HUDEP-2 (cell line): ENCODE data around the gene RNF223.
"Not testable (repeated sequence)": the region's sequence is repeated elsewhere in the genome, so short reads cannot be mapped to it uniquely, and the experiment has no call there.

ENCODE experiments used
- DNase-seq, 76 experiments: peaks; one replicate each; lab custom pipeline; 2025; ENCODE audit not compliant: unreplicated experiment in 76 of 76; lab: John Stamatoyannopoulos, UW

Gene RNF223

GRCh38 chr1:1110561-1110971 lies 36.5 kb upstream of the RNF223 start:
- no peak for DNase-seq

GRCh38 chr1:1109743-1110142 lies 35.6 kb upstream of the RNF223 start:
- peak in 2 of 76 experiments; percentile 15 to 21 for DNase-seq

GRCh38 chr1:1106510-1107221 lies 32.6 kb upstream of the RNF223 start:
- DNase-seq, result no peak

- DNase-seq, result not testable (repeated sequence)
Observed at GRCh38 chr1:1104152-1104551, 30.0 kb upstream of the RNF223 start.

- DNase-seq, result no peak
Observed at GRCh38 chr1:1101503-1101902, 27.4 kb upstream of the RNF223 start.

GRCh38 chr1:1100296-1100695 lies 26.2 kb upstream of the RNF223 start:
- DNase-seq, result no peak

GRCh38 chr1:1099506-1100183 lies 25.5 kb upstream of the RNF223 start:
- DNase-seq, result no peak

DNA sequence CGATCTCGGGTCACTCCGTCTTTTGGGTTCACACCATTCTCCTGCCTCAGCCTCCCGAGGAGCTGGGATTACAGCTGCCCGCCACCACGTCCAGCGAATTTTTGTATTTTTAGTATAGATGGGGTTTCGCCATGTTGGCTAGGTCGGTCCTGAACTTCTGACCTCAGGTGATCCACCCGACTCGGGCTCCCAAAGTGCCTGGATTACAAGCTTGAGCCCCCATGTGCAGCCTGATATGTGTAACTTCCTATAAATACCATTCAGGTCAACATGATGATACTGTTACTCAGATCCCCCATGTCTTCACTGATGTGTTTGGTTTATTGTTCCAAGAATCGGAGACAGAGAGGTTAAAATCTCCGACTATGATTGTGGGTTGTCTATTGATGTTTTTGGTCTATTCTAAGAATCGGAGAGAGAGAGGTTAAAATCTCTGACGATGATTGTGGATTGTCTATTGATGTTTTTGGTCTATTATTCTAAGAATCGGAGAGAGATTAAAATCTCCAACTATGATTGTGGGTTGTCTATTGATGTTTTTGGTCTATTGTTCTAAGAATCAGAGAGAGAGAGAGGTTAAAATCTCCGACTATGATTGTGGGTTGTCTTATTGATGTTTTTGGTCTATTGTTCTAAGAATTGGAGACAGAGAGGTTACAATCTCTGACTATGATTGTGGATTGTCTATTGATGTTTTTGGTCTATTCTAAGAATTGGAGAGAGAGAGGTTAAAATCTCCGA lies 24.7 kb upstream of the RNF223 start:
- no peak for DNase-seq

GRCh38 chr1:1096136-1096535 lies 22.0 kb upstream of the RNF223 start:
- not testable (repeated sequence) for DNase-seq

DNA sequence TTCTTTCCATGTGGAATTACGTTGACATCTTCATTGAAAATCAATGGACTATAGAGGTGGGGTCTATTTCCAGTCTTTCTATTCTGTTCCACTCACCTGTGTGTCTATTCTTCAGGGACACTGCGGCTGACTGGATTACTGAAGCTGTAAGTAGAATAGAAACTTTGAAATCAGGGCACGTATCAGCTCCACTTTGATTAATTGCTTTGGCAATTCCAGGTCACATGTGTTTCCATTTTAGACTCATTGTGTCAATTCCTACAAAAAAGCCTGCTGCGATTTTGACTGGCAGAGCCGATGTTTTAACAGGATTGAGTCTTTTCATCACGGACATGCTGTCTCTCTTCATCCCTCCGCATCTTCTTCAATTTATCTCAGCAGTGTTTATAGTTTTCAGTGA lies 20.9 kb upstream of the RNF223 start:
- DNase-seq, result no peak

- DNase-seq, result no peak
Observed at GRCh38 chr1:1093610-1093943, 19.5 kb upstream of the RNF223 start.

DNA sequence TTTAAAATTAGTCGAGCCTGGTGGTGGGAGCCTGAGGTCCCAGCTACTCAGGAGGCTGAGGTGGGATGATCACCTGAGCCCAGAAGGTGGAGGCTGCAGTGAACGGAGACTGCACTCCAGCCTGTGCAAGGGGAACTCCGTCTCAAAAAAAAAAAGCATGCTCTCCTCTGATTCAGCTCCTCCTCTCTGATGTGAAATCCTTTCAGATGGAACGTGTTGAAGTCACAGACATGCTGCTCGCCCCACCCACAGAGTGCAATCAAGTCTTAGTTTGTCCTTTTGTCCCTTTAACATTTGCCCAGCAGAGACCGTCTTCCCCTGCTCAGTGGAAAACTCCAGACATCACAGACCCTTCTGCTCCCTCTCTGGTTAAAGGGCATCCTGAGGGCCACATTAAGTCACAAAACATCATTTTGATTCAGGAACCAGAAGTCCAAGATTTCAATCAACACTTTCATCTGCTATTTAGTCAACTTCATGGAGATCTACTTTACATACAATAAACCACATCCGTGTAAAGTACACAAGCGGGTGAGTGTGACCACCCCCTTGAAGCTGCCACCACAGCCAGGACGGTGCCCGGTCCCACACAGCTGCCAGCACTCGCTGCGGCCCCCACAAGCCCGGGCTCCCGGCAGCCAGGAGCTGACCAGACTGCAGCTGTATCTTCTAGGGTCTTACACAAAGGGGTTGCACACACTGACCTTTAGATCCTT lies 18.9 kb upstream of the RNF223 start:
- DNase-seq, result no peak

- DNase-seq, result no peak
Observed at GRCh38 chr1:1092149-1092855, 18.2 kb upstream of the RNF223 start.

- peak in 16 of 76 experiments; percentile 7 to 36 (median 18) for DNase-seq
Observed at GRCh38 chr1:1091344-1092148, 17.4 kb upstream of the RNF223 start.

DNA sequence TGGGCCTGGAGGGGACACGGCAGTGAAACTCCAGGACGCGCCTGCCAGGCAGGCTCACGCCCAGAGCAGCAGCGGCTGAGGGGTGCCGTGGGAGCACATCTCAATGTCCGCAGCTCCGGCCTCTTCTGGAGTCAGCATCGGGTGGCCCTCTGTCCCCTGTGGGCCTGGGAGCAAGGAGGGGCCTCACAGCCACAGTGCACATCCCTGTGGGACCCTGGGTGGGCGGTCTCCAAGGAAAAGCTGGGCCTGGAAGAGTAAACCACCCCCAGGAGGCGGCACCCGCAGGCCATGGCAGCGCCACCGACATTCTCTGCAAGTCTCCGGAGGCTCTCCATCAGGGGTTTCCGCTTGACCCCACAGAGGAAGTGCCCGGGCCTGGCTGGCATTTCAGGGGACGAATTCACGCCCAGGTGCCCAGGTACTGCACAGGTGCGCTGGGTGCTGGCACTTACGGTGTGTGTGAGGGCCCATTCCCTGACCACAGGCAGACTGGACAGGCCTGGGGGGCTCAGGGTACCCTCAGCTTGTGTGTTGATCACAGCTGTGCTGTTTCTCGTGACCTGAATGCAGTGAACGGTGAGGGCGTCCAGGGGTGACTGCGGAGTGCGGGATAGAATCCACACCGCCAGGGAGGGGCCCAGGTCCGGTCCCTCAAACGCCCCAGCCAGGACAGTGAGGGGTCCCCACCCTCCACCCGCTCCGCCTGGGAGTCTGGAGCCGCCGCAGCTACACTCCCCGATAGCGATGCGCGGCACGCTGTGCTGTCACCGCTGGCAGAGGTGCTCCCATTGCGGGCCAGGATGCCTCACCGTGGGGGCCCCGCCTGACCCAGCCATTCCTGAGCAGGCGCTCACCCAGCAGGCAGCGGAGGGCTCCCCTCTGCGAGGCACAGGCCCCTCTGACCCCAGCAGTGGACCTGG lies 16.6 kb upstream of the RNF223 start:
- DNase-seq, result no peak

DNA sequence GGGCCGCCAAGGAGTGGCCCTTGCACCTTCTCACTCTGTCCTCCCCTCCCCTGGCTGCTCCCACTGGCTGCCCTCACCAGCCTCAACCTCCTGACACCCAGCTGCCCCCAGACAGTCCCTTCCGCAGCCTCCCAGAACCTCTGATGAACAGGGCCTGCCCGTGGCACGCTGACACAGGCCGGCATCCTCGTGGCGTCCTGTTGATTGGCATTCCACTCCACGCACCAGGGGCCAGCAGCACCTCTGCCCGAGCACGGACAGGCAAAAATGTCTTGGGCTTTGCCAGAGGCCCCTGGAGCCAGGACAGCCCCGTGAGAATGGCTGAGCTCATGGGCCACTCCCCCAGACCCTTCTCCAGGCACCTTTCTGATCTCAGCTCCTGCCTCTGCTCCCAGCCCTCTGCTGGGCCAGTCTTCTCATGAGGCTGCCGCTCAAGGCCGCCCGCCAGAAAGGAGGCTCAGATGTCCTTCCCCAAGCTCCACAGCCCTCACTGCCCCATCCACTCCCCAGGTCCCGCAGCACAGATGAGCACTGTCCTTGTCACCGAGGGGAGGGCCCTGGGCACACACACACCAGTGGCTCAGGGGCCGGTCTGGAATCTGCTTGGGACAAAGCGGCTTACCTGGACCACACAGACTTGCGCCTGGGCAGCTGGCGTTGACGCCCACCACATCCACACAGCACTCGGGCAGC lies 15.8 kb upstream of the RNF223 start:
- no peak for DNase-seq

DNA sequence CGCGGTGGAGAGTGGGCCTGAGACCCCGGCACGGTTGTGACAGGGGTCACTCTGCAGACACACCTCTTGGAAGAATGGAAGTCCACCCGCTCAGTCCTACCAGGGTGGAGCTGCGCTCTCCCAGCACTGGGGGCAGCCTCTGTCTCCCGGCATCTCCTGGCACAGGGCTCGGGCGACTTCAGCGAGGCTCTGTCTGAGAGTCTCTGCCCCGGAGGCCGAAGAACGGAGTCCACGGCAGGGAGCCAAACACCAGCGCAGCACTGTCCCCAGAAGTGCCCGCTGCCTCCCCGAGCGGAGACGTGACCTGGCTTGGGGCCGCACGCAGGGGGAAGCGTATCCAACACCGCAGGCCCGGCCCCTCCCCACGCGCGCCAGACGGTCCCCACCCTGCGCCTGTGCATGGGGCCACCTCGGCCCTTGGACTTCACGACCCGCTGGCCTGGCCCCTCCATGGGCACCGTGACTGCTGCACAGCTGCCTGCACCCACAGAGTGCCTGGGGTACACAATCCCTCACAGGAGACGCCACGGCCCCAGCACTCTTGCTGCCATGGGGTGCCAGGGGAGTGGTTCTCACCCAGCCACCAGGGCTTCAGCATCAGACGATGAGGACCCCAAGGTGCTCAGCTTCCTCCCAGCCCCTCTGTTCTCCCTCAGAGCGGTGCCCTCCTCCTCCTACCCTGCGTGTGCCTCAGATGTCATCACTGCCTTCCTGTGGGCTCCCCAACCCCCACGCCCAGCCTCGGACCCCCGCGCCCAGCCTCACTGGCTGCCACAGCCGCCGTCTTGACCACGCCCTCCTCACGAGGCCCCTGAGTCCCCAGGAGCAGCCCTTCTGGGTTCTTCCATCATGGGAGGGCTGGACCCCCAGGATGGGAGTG lies 14.9 kb upstream of the RNF223 start:
- DNase-seq, result no peak
